Subcutaneous adipose tissue (tissue), 4 donors: ENCODE data around the gene SLC29A1. TPM values are rescaled to one million over a fixed set of nuclear protein-coding genes. Genes with fewer than 3 reads are reported as not detected.

Source experiments
- CTCF ChIP-seq: fragments of 450-650 bp; IDR thresholded peaks from one replicate; pipeline ENCODE4 v1.5.1; 2016; ENCODE audit warnings: low read depth, mild to moderate bottlenecking, control low read depth, antibody characterized with exemption, moderate library complexity
- total RNA-seq, 4 donors: library from RNA; depleted of rRNA; stranded (reverse); fragments of >200 nt; gene quantifications; one replicate each; pipeline ENCODE4 v1.1.0, GENCODE V29; 2016

SLC29A1 gene
- total RNA-seq, 4 donors from 2014 or later, result 86.3 to 150 (median 113) TPM

GRCh38 chr6:44225579-44226325, 2.4 kb downstream of the SLC29A1 start:
- TF ChIP-seq CTCF, result no peak

- no peak for TF ChIP-seq CTCF
Observed at GRCh38 chr6:44226368-44227147, 3.2 kb downstream of the SLC29A1 start.

- no peak for TF ChIP-seq CTCF
Observed at GRCh38 chr6:44227148-44227793, 3.9 kb downstream of the SLC29A1 start.

GRCh38 chr6:44228031-44228430, 4.6 kb downstream of the SLC29A1 start:
- no peak for TF ChIP-seq CTCF

GRCh38 chr6:44228433-44228832, 5.0 kb downstream of the SLC29A1 start:
- no peak for TF ChIP-seq CTCF

- TF ChIP-seq CTCF, result no peak
Observed at GRCh38 chr6:44228836-44229235, 5.4 kb downstream of the SLC29A1 start.
